ENCODE data around the gene ATG2A. TPM values are rescaled to one million over a fixed set of nuclear protein-coding genes. Genes with fewer than 3 reads are reported as not detected.

Gene ATG2A
- total RNA-seq, 3 donors from 2014 or later = 20.6 to 24.1 (median 21.7) TPM

GRCh38 chr11:64890522-64890939, 26.5 kb downstream of the ATG2A start:
- DNase-seq = no peak
- H3K4me3 Mint-ChIP-seq = no peak overlapping the region
- H3K4me1 Mint-ChIP-seq (ENCODE audit: low read depth) = peaks cover 18% of the 10 kb centered on the region
- no peaks in the 10 kb centered on the region for H3K9me3 Mint-ChIP-seq
- no peaks in the 10 kb centered on the region for H3K36me3 Mint-ChIP-seq (ENCODE audit: insufficient read depth)
- ATAC-seq = no peak
- no peaks in the 10 kb centered on the region for H3K27me3 Mint-ChIP-seq (ENCODE audit: low read depth)

GRCh38 chr11:64888729-64889511, 28.1 kb downstream of the ATG2A start:
- H3K27me3 Mint-ChIP-seq (ENCODE audit: low read depth) = no peaks in the 10 kb centered on the region
- no peaks in the 10 kb centered on the region for H3K36me3 Mint-ChIP-seq (ENCODE audit: insufficient read depth)

GRCh38 chr11:64888406-64888728, 28.6 kb downstream of the ATG2A start:
- H3K36me3 Mint-ChIP-seq (ENCODE audit: insufficient read depth) = no peaks in the 10 kb centered on the region

More at GRCh38 chr11:64888729-64889511, 28.1 kb downstream of the ATG2A start:
- H3K9me3 Mint-ChIP-seq = no peaks in the 10 kb centered on the region
- DNase-seq = no peak
- ATAC-seq = no peak
- no peak overlapping the region for H3K4me3 Mint-ChIP-seq
- H3K4me1 Mint-ChIP-seq (ENCODE audit: low read depth) = peaks cover 28% of the 10 kb centered on the region

GRCh38 chr11:64887757-64888405, 29.1 kb downstream of the ATG2A start:
- Mint-ChIP-seq H3K9me3 (no peaks in the 10 kb centered on the region), H3K36me3 (ENCODE audit: insufficient read depth) (no peaks in the 10 kb centered on the region), H3K4me1 (ENCODE audit: low read depth) (peaks cover 28% of the 10 kb centered on the region), H3K4me3 (peak overlapping the region; percentile 64), H3K27me3 (ENCODE audit: low read depth) (no peaks in the 10 kb centered on the region)
- peak; percentile 86 for DNase-seq
- peak; percentile 89 for ATAC-seq

More at GRCh38 chr11:64888406-64888728, 28.6 kb downstream of the ATG2A start:
- Mint-ChIP-seq H3K27me3 (ENCODE audit: low read depth) (no peaks in the 10 kb centered on the region), H3K4me3 (peak overlapping the region; percentile 64), H3K4me1 (ENCODE audit: low read depth) (peaks cover 28% of the 10 kb centered on the region), H3K9me3 (no peaks in the 10 kb centered on the region)
- no peak for DNase-seq
- ATAC-seq = no peak

DNA sequence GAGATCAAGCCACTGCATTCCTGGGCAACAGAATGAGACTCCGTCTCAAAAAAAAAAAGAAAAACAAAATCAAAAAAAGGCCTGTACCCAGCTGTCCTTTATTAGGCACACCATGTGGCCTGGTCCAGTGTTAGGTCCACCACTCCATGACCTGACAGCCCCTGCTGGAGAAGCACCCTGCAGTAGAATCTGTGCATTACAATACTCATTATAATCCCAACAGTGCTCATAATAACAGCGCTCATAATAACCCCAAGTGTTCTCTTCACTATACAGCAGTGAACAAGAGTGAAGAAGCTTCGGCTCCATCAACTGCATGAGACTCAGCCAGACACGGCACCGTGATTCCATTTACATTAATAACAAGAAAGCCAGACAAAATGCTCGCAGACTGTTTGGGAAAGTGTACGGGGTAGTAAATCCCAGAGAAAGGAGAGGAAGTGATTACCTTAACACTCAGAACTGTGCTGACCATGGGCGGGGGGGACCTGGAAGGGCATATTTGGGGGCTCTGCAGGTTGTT, 29.7 kb downstream of the ATG2A start:
- Mint-ChIP-seq H3K9me3 (no peaks in the 10 kb centered on the region), H3K4me3 (no peak overlapping the region), H3K4me1 (ENCODE audit: low read depth) (peaks cover 28% of the 10 kb centered on the region), H3K27me3 (ENCODE audit: low read depth) (no peaks in the 10 kb centered on the region), H3K36me3 (ENCODE audit: insufficient read depth) (no peaks in the 10 kb centered on the region)
- ATAC-seq (no peak), DNase-seq (no peak)

- no peaks in the 10 kb centered on the region for H3K9me3 Mint-ChIP-seq
- peak overlapping the region; percentile 14 for H3K4me3 Mint-ChIP-seq
- DNase-seq (no peak), ATAC-seq (peak; percentile 78 to 82)
- peaks cover 36% of the 10 kb centered on the region for H3K4me1 Mint-ChIP-seq (ENCODE audit: low read depth)
- no peaks in the 10 kb centered on the region for H3K27me3 Mint-ChIP-seq (ENCODE audit: low read depth)
- no peaks in the 10 kb centered on the region for H3K36me3 Mint-ChIP-seq (ENCODE audit: insufficient read depth)
These were observed 31.4 kb downstream of the ATG2A start for GRCh38 chr11:64885367-64886286.

DNA sequence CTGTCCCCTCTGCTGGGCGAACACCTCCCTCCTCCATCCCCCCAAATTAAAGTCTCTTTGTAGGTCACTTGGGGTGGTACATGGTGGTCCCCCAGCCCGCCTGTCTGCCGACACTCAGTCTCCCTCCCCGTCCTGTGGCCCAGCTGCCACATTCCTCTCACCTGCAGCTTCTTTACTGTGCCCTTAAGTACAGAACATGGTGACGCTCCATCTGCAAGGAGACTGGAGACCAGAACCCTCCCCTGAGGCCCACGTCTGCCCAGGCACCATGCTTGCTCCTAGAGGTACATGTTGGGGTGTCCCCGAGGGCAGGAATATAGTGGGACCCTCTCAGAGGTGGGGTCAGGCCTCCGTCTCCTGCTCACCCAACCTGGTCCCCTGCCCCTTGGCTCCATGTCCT, 33.0 kb downstream of the ATG2A start:
- no peak for DNase-seq
- H3K4me1 Mint-ChIP-seq (ENCODE audit: low read depth) = peaks cover 52% of the 10 kb centered on the region
- no peaks in the 10 kb centered on the region for H3K9me3 Mint-ChIP-seq
- H3K27me3 Mint-ChIP-seq (ENCODE audit: low read depth) = no peaks in the 10 kb centered on the region
- H3K4me3 Mint-ChIP-seq = no peak overlapping the region
- no peak for ATAC-seq
- no peaks in the 10 kb centered on the region for H3K36me3 Mint-ChIP-seq (ENCODE audit: insufficient read depth)

DNA sequence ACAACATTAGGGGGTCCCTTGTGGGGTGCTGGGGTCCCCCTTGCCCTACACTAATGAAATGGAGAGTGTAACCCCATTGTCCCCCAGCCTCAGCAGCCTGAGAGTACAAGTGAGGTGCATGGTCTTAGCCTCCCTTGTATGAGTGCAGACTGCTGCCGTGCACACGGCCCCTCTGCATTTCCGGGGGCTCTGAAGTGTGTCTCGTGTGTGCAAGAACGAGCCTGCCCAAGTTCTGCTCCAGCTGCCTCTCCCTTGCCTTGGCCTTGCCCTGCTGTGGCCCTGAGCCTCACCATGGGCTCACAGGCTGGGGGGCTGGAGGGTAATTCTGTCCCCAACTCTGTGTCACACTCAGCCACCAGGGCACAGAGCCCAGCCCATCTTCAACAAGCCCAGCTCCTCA, 33.4 kb downstream of the ATG2A start:
- no peaks in the 10 kb centered on the region for H3K9me3 Mint-ChIP-seq
- ATAC-seq = no peak
- no peaks in the 10 kb centered on the region for H3K36me3 Mint-ChIP-seq (ENCODE audit: insufficient read depth)
- H3K4me3 Mint-ChIP-seq = no peak overlapping the region
- H3K4me1 Mint-ChIP-seq (ENCODE audit: low read depth) = peaks cover 55% of the 10 kb centered on the region
- H3K27me3 Mint-ChIP-seq (ENCODE audit: low read depth) = no peaks in the 10 kb centered on the region
- DNase-seq = no peak

DNA sequence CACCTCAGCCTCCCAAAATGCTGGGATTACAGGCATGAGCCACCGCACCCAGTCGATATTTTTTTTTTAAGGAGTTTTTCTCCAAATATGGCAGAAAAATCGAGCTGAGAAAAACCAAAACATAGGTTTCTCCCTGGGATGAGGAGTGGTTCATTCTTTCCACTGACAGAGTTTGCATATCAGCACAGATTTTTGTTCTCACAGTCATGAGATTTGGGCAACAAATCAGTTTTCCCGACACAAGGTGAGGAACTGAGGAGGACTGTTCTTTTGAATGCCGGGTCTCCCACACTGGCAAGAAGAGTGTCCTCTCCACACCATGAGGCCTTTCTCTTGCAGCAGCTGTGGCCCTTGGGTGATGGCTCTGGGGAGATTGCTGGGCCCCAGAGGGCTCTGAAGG, 34.8 kb downstream of the ATG2A start:
- H3K36me3 Mint-ChIP-seq (ENCODE audit: insufficient read depth) = no peaks in the 10 kb centered on the region
- H3K9me3 Mint-ChIP-seq = no peaks in the 10 kb centered on the region
- no peak overlapping the region for H3K4me3 Mint-ChIP-seq
- no peaks in the 10 kb centered on the region for H3K27me3 Mint-ChIP-seq (ENCODE audit: low read depth)
- DNase-seq (no peak), ATAC-seq (no peak)
- peaks cover 47% of the 10 kb centered on the region for H3K4me1 Mint-ChIP-seq (ENCODE audit: low read depth)

DNA sequence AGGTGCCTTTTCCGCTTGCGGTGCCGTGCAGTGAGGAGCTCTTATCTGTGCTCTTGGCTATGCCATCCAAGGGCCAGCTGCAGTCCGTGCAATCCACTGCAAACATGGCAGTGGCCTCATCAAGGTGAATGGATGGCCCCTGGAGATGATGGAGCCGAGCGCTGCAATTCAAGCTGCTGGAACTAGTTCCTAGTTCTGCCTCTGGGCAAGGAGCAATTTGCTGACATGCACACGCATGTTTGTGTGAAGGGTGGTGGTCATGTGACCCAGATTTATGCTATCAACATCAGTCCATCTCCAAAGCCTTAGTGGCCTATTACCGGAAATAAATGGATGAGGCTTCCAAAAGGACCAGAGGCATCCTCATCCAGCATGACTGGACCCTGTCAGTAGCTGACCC, 35.5 kb downstream of the ATG2A start:
- peaks cover 6% of the 10 kb centered on the region for H3K36me3 Mint-ChIP-seq (ENCODE audit: insufficient read depth)

DNA sequence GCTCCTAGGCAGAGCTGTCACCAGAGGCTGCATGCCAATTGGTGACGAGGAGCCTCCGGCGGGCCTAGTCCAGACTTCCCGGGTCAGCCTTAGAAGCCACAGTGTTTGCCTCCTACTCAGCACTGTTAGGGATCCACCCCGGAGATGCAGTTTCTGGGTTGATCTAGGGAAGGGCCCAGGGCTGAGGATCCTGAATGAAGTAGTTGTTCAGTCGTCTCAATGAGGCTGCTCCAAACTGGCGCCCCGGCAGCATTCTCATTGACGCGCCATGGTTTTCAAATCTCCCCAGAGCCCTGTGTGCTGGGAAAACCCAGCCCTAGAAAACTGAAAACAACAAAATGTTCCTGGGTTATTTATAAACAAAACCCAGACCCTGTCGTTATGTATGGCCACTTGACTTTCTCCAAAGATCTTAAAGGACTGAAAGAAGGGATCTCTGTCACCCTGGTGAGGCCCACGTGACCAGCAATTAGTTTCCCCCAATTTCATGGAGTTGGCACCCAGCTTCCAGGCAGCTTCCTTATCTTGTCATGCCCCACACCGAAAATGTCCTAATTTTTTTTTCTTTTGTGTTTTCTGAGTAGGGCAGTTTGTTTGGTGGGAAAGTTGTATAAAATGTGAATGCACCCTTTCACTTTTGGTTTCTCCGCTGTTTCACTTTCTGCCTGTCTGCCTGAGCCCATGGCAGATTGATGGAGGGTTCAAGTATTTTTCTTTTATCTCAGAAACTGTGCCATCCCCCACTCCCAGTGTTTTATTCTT, 36.6 kb downstream of the ATG2A start:
- DNase-seq = no peak
- no peaks in the 10 kb centered on the region for H3K27me3 Mint-ChIP-seq (ENCODE audit: low read depth)

More for the DNA sequence above, 35.5 kb downstream of the ATG2A start:
- peaks cover 53% of the 10 kb centered on the region for H3K4me1 Mint-ChIP-seq (ENCODE audit: low read depth)
- no peaks in the 10 kb centered on the region for H3K27me3 Mint-ChIP-seq (ENCODE audit: low read depth)
- DNase-seq (no peak), ATAC-seq (no peak)
- H3K4me3 Mint-ChIP-seq = no peak overlapping the region
- H3K9me3 Mint-ChIP-seq = no peaks in the 10 kb centered on the region

GRCh38 chr11:64879244-64879900, 37.6 kb downstream of the ATG2A start:
- H3K4me1 Mint-ChIP-seq (ENCODE audit: low read depth) = peaks cover 57% of the 10 kb centered on the region
- no peak for DNase-seq
- ATAC-seq = no peak
- H3K27me3 Mint-ChIP-seq (ENCODE audit: low read depth) = no peaks in the 10 kb centered on the region
- peaks cover 11% of the 10 kb centered on the region for H3K36me3 Mint-ChIP-seq (ENCODE audit: insufficient read depth)
- H3K4me3 Mint-ChIP-seq = peak overlapping the region; percentile 91
- H3K9me3 Mint-ChIP-seq = no peaks in the 10 kb centered on the region

More for the DNA sequence above, 36.6 kb downstream of the ATG2A start:
- H3K4me3 Mint-ChIP-seq = peak overlapping the region; percentile 91
- ATAC-seq = no peak
- no peaks in the 10 kb centered on the region for H3K9me3 Mint-ChIP-seq
- peaks cover 56% of the 10 kb centered on the region for H3K4me1 Mint-ChIP-seq (ENCODE audit: low read depth)
- peaks cover 8% of the 10 kb centered on the region for H3K36me3 Mint-ChIP-seq (ENCODE audit: insufficient read depth)
